CD4-positive, alpha-beta T cell treated with Interleukin-4 for 1 hour (primary cell): ENCODE measurements around the gene AOPEP.
"Not testable (repeated sequence)": the region's sequence is repeated elsewhere in the genome, so short reads cannot be mapped to it uniquely, and the experiment has no call there.

Experiments used
- DNase-seq, 2 donors: peaks; one replicate each; pipeline ENCODE4 v3.0.0-alpha.2; 2020 to 2022

AOPEP gene

GRCh38 chr9:94821098-94821887 is 94.8 kb downstream of the AOPEP start:
- no peak for DNase-seq

DNA sequence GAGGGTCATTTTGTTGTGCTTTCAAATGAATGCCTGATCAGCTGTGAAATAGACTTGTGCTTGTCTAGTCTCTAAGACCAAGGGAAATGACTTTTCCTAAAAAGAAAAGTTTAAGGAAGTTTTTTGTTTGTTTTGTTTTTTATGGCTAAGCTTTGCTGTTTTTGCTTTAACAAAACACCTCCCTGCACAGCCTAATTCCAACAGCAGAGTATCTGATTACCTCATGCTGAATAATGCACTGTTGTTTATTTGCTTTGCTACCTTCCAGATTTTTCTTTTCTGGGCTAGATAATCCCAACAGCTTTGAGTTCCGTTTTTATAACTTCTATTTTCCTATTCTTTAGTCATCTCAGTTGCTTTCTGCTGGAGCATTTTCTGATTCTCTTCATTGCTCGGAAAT is 95.8 kb downstream of the AOPEP start:
- no peak for DNase-seq

GRCh38 chr9:94823710-94824109 is 97.2 kb downstream of the AOPEP start:
- DNase-seq: no peak

GRCh38 chr9:94824411-94824810 is 97.9 kb downstream of the AOPEP start:
- no peak for DNase-seq

DNA sequence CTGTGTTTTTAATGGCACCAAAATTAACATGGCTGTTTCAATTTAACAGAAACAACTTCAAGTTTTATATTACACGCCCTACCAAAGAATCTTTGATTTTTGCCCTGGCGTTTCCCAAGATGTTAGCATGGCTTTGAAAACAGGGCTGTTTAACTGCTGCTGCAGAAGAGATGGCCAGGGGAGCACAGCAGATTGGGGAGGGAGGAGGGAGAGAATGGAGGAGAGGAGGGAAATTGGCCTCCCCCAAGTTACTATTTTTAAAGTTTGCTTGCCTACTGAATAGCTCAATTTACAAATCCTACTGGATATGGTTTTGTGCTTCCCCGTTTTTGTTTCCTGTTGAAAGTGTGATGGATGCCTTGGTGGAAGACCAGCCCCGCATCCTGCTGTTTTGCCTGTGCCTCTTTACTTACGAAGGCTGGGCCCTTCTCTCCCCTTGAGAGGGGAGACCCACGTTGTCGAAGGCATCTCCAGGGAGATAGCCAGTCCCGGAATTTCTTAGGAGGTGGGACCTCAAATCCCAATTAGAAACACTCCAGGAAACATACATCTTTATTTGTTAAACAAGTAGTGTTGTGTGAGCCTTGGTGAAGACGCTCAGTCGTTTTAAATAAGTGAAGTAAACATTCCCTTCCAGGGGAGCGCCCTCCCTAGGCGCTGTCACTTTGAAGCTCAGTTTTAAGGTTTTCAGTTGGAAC is 98.6 kb downstream of the AOPEP start:
- no peak for DNase-seq

DNA sequence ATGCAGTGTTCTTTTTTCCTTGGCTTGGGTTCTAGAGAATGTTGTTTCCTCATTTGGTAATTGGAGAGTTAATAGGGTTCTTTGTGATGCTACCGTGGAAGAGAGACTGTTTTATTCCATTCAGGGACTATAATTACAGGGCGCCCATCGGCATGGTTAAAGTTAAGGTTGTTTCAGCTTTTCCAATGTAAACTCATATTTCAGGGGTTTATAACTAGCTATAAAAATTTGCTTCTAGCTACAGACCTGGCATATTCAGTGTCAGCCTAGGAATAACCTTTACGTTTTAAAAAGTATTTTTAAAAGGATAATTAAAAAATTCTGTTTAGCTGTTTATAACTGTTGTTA is 99.1 kb downstream of the AOPEP start:
- no peak for DNase-seq

GRCh38 chr9:94826044-94826443 is 99.5 kb downstream of the AOPEP start:
- DNase-seq: no peak

GRCh38 chr9:94826644-94827410 is 100.3 kb downstream of the AOPEP start:
- DNase-seq: no peak

DNA sequence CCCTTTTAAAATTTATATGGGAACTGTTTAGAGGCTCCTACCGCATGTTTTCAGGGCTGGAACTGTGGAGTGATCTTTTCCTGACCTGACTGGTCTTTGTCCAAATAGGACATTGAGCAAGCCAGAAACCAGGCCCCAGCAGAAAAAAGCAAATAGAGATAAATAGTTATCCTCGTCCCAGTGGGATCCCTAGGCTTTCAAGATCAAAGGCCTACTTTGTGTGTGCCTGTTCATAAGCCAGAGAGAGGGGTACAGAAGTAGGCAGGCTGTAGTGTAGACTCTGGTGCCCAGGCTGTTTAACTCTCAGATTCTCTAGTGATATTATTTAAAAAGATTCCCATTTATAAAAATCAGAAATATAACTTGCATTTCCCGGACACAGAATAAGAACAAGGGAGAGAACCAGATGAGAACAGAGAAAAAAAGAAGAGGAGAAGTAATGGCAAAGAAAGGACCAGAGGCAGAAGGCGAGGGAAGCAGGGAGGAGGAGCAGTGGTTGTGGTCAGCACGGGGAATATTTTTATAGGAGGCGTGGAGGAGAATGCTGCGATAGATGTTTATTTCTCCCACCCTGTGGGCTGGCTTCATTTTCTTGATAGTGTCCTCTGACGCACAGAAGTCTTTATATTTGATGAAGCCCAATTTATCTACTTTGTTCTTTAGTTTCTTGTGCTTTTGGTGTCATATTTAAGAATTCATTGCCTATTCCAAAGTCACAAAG is 101.2 kb downstream of the AOPEP start:
- DNase-seq: no peak

GRCh38 chr9:94829380-94830070 is 103.0 kb downstream of the AOPEP start:
- no peak for DNase-seq

- not testable (repeated sequence) for DNase-seq
Observed at GRCh38 chr9:94830071-94830604, 103.6 kb downstream of the AOPEP start.

- no peak for DNase-seq
Observed at GRCh38 chr9:94833802-94834201, 107.3 kb downstream of the AOPEP start.

DNA sequence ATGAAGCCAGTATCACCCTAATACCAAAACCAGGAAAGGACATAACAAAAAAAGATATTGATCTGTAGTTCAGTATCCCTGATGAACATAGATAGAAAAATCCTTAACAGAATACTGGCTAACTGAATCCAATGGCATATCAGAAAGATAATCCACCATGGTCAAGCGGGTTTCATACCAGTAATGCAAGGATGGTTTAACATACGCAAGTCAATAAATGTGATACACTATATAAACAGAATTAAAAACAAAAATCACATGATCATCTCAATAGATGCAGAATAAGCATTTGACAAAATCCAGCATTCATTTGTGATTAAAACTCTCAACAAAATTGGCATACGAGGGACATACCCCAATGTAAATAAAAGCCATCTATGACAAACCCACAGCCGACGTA is 110.9 kb downstream of the AOPEP start:
- DNase-seq: no peak

DNA sequence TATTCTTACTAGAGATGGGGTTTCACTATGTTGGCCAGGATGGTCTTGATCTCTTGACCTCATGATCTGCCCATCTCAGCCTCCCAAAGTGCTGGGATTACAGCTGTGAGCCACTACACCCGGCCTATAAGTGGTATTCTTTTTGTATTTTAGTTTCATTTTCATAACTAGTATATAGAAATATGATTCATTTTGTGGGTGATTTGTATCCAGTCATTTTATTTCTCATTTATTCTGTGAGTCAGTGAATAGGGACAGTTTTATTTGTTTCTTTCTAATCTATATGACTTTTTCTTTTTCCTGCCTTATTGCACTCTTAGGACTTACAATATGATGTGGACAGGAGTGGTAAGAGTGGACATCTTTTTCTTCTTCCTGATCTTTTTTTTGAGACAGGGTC is 112.9 kb downstream of the AOPEP start:
- peak in 1 of 2 donors; percentile 8 for DNase-seq

GRCh38 chr9:94840738-94841137 is 114.2 kb downstream of the AOPEP start:
- no peak for DNase-seq

DNA sequence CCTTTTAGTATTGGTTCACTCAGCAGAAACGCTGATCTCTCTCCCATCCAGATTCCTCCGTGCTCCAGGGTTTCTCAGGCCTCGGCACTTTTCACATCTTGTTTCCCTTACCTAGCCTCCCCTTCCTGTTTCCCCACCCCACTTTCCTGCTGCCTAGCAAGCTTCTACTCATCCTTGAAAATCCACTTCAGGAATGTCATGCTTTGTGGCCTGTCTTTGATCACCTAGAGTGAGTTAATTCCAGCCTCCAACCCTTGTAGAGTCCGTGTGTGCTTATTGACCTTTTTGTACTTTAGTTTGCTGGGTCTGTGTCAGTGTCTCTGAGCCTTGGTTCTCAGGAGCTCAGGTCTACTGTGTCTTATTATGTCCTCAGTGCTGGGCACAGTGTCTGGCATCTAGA is 116.6 kb downstream of the AOPEP start:
- no peak for DNase-seq

- DNase-seq: no peak
Observed at GRCh38 chr9:94846739-94847138, 120.2 kb downstream of the AOPEP start.

DNA sequence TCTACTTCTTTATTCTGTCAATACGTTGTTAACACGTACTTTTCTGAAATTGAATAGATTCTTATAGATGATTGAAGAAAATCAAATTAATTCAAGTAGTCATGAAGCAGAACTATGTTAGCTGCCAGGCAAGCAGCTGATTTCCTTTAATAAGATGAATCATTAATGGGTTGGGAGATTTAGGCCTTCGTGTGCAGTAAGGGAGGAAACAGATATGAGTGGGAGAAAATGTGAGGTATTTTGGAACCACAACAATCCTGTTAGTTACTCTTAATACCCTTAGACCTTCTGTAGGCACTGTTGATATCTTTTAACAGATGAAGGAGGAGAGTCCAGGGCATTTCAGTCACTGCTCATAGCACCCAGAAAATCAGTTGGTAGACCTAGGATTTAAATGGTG is 121.0 kb downstream of the AOPEP start:
- DNase-seq: no peak

- DNase-seq: not testable (repeated sequence)
Observed at GRCh38 chr9:94848791-94849190, 122.3 kb downstream of the AOPEP start.

DNA sequence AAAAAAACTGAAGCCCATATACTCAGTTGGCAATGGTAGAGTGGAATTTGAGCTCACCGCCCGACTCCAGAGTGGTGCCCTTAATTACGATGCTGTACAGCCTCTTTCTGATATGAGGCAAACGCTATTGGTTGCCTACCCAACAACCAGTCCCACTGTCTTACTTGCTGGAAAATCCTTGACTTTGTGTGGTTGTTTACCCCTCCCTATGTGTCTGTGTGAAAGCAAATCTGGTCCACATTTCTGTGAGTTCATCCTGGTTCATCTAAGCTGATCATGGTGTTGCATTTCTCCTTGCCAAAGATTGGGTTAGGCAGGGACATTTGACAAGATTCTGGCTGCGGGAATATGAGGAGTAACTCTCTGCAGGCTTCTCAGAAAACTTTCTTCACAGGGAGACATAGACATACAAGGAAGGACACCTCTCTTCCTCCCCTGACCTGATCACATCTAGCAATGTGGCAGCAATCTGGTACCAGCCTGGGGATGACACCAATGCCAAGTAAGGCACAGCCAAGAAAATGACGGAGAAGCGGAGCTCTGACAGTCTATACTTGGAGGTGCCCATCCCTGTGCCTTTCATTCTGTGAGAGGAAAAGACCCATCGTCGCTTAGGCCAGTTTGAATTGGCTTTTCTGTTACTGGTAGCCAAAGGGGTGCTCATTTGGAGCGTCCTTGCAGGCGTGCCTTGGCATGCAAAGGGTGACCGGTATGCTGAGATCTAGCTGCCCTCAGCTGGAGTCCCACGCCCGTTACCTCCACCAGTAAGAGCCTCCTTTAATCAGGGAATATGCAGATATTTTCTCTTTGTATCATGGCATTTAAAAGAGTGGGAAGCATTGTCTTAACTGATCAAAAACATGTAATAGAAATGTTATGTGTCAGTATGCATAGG is 124.3 kb downstream of the AOPEP start:
- DNase-seq: no peak

GRCh38 chr9:94851467-94851866 is 125.0 kb downstream of the AOPEP start:
- DNase-seq: no peak
